CD14-positive monocyte (primary cell): Measurements from ENCODE around the gene XPO5. TPM values are rescaled to one million over a fixed set of nuclear protein-coding genes. Genes with fewer than 3 reads are reported as not detected.
A peak's percentile ranks its signal among the peaks of the same experiment; 100 is the strongest.

Experiments
- DNase-seq, 3 donors: peaks; one replicate each; pipeline ENCODE4 v3.0.0-alpha.2; 2011 to 2022
- H2AFZ ChIP-seq: 2 replicates; pipeline ENCODE4 v1.6.0; 2012; ENCODE audit warnings: mild to moderate bottlenecking, low read depth, low read length, inconsistent platforms; ENCODE audit not compliant: insufficient read depth, poor library complexity, severe bottlenecking
- H3K27ac ChIP-seq, 2 donors: 1 replicate in 1 of 2; 2 replicates in 1 of 2; pipeline ENCODE4 v1.5.1; 2012 to 2013; ENCODE audit warnings: low read length in 2 of 2, control low read depth in 1 of 2, inconsistent platforms in 1 of 2, low read depth in 1 of 2, mild to moderate bottlenecking in 1 of 2
- H3K27me3 ChIP-seq, 2 donors: one replicate each; pipeline versions ENCODE4 v1.6.0 to v1.6.1; 2011 to 2013; ENCODE audit warnings: low read length in 2 of 2; ENCODE audit not compliant: control insufficient read depth in 2 of 2, insufficient read depth in 2 of 2
- H3K36me3 ChIP-seq, 2 donors: replicated peaks in 1 of 2; 1 replicate in 1 of 2; 2 replicates in 1 of 2; pipeline versions ENCODE4 v1.5.1 to v1.6.1; 2012 to 2013; ENCODE audit warnings: low read length in 2 of 2, control low read depth in 1 of 2, inconsistent platforms in 1 of 2, mild to moderate bottlenecking in 1 of 2; ENCODE audit not compliant: insufficient read depth in 2 of 2, control insufficient read depth in 1 of 2
- H3K4me1 ChIP-seq, 2 donors: 1 replicate in 1 of 2; 2 replicates in 1 of 2; pipeline versions ENCODE4 v1.5.1 to v1.6.1; 2012 to 2013; ENCODE audit warnings: low read length in 2 of 2, control low read depth in 1 of 2, inconsistent platforms in 1 of 2, mild to moderate bottlenecking in 1 of 2, moderate library complexity in 1 of 2; ENCODE audit not compliant: insufficient read depth in 2 of 2, control insufficient read depth in 1 of 2
- H3K4me2 ChIP-seq: replicated peaks from 2 replicates; pipeline ENCODE3; 2012; ENCODE audit warnings: low read length, moderate library complexity, mild to moderate bottlenecking; ENCODE audit not compliant: poor library complexity, severe bottlenecking; ENCODE audit errors: extremely low read depth
- H3K4me3 ChIP-seq, 3 experiments: fragments of 200-600 bp in 1 of 3; sonication (generic) in 1 of 3; replicated peaks in 1 of 3; 1 replicate in 2 of 3; 2 replicates in 1 of 3; pipeline ENCODE4 v1.5.1; 2011 to 2013; ENCODE audit warnings: low read length in 3 of 3, mild to moderate bottlenecking in 3 of 3, control low read depth in 2 of 3, low read depth in 2 of 3, inconsistent platforms in 1 of 3, moderate library complexity in 1 of 3
- H3K79me2 ChIP-seq: 2 replicates; pipeline ENCODE4 v1.6.0; 2012; ENCODE audit warnings: mild to moderate bottlenecking, control low read depth, inconsistent platforms, low read length, moderate library complexity; ENCODE audit not compliant: insufficient read depth
- H3K9ac ChIP-seq: 2 replicates; pipeline ENCODE4 v1.6.0; 2017; ENCODE audit warnings: low read length, mild to moderate bottlenecking; ENCODE audit not compliant: insufficient read depth, poor library complexity, severe bottlenecking
- H3K9me3 ChIP-seq, 2 donors: replicated peaks in 1 of 2; 1 replicate in 1 of 2; 2 replicates in 1 of 2; pipeline versions ENCODE4 v1.5.1 to v1.6.1; 2012 to 2013; ENCODE audit warnings: low read length in 2 of 2, control low read depth in 1 of 2; ENCODE audit not compliant: control insufficient read depth in 1 of 2, insufficient read depth in 1 of 2
- H4K20me1 ChIP-seq: 2 replicates; pipeline ENCODE4 v1.6.0; 2012; ENCODE audit warnings: mild to moderate bottlenecking, low read length, control low read depth, moderate library complexity; ENCODE audit not compliant: insufficient read depth
- H3K27ac Mint-ChIP-seq, 7 donors: one replicate each; pipeline ENCODE4 v1.8.0; 2020; ENCODE audit warnings: mild to moderate bottlenecking in 7 of 7, mixed read lengths in 7 of 7, moderate library complexity in 6 of 7, inconsistent platforms in 2 of 7
- H3K27me3 Mint-ChIP-seq, 3 donors: one replicate each; pipeline ENCODE4 v1.8.0; 2021 to 2022; ENCODE audit warnings: low read depth in 3 of 3, mild to moderate bottlenecking in 3 of 3, mixed read lengths in 3 of 3, moderate library complexity in 3 of 3, inconsistent platforms in 1 of 3
- H3K36me3 Mint-ChIP-seq, 2 donors: one replicate each; pipeline ENCODE4 v1.8.0; 2020; ENCODE audit warnings: mixed read lengths in 2 of 2, inconsistent platforms in 1 of 2, mild to moderate bottlenecking in 1 of 2
- H3K4me1 Mint-ChIP-seq: one replicate; pipeline ENCODE4 v1.8.0; 2020; ENCODE audit warnings: mild to moderate bottlenecking, mixed read lengths
- H3K4me3 Mint-ChIP-seq, 2 donors: one replicate each; pipeline ENCODE4 v1.8.0; 2020; ENCODE audit warnings: mild to moderate bottlenecking in 2 of 2, mixed read lengths in 2 of 2, moderate library complexity in 1 of 2
- H3K9me3 Mint-ChIP-seq, 7 donors: one replicate each; pipeline ENCODE4 v1.8.0; 2020 to 2022; ENCODE audit warnings: mixed read lengths in 7 of 7, mild to moderate bottlenecking in 6 of 7, moderate library complexity in 6 of 7, inconsistent platforms in 2 of 7
- CTCF ChIP-seq: fragments of 200-600 bp; IDR thresholded peaks from one replicate; pipeline ENCODE4 v1.8.0; 2022; ENCODE audit warnings: antibody characterized with exemption, mild to moderate bottlenecking
- WGBS: methylation state at CpG from one replicate; pipeline ENCODE4 v1.1.5; 2013; ENCODE audit warnings: missing lambda C conversion rate; ENCODE audit not compliant: insufficient coverage; 5-methylcytosine and 5-hydroxymethylcytosine counted together
- intact Hi-C, 2 donors: fragments of 100-400 bp; cut with micrococcal nuclease; formaldehyde crosslinking; loops; one replicate each; pipeline versions ENCODE4 v1.15.0 to v1.15.1; 2023
- polyA plus RNA-seq, 3 donors: library from polyadenylated mRNA; depleted of rRNA in 1 of 3; unstranded in 2 of 3; stranded (reverse) in 1 of 3; fragments of 300-500 nt in 2 of 3; fragments of >200 nt in 1 of 3; fragmentation: Illumina TruSeq in 2 of 3; gene quantifications; 1 replicate in 2 of 3; 2 replicates in 1 of 3; pipeline ENCODE4 v1.2.3, GENCODE V29; 2012 to 2021

Gene XPO5
- polyA plus RNA-seq, 3 donors: 8.0 to 17.5 (median 13.8) TPM

DNA sequence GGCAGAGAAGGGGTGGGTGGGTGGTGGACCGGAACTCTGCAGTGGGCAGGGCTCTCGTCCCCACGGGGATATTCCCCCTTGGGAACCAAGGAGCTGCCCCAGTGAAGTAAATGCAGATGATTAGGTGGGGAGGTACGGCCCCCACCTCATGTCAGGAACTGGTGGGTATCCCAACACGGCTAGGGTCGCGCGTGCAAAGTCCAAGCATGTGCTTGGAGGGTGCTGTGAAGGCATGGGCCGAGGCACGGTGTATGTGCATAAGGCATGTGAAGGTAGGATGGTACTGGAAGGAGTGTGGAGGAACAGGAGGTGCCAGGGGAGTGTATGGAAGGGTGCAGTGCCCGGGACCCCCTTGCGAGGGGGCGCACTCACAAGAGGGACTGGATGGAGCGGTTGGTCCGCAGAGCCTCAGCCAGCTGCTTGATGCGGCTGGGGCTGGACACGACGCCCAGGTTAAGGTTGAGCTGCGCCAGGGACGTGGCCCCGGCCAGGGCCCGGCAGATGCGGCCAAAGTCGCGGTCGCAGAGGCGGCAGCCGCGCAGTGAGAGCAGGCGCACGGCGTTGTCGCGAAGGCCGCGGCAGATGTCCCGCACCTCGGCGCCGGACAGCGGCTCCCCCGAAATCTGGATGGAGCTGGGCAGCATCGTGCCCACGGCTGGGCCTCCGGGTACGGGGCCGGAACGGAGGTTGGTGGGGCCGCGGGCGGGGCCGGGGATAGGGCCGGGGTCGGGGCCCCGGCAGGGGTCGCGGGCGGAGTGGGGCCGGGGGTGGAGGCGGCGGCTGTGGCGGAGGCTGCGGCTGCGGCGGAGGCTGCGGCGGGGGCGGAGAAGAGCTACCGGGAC, 66.5 kb downstream of the XPO5 start:
- peaks cover 48 to 61% of the 10 kb centered on the region in 2 donors for H3K36me3 Mint-ChIP-seq

More for the DNA sequence above, 66.5 kb downstream of the XPO5 start:
- no peak for TF ChIP-seq CTCF
- 8% methylated on average over 65 of the region's 69 CpGs for WGBS
- Histone ChIP-seq H3K9ac (peak overlapping the region; percentile 39), H3K9me3 (peaks cover 0 to 3% of the 10 kb centered on the region in 2 donors), H3K4me2 (peak overlapping the region; percentile 96), H3K4me1 (peaks cover 19 to 31% of the 10 kb centered on the region in 2 donors), H2AFZ (peak overlapping the region; percentile 75), H3K27me3 (peaks cover 11 to 27% of the 10 kb centered on the region in 2 donors), H3K27ac (no peak overlapping the region), H4K20me1 (peaks cover 41% of the 10 kb centered on the region), H3K4me3 (peak overlapping the region in 2 of 3 experiments; percentile 46 to 78), H3K79me2 (peaks cover 3% of the 10 kb centered on the region), H3K36me3 (peaks cover 45 to 57% of the 10 kb centered on the region in 2 donors)
- Mint-ChIP-seq H3K4me3 (peak overlapping the region; percentile 74 to 97), H3K27ac (peak overlapping the region in 1 of 7 donors; percentile 15), H3K4me1 (peaks cover 37% of the 10 kb centered on the region), H3K27me3 (peaks cover 22 to 36% (median 23%) of the 10 kb centered on the region in 3 donors), H3K9me3 (peaks cover 0 to 16% (median 0%) of the 10 kb centered on the region in 7 donors)
- intact Hi-C loops: loop anchor here in 1 of 2 donors (5.0 to 10.0 kb wide), 2 partner anchors 155 to 247 kb away; no protein-coding TSS in a partner anchor
- DNase-seq: no peak
